Karpas-422 (cell line): ENCODE measurements around the gene TMEM117. TPM values are rescaled to one million over a fixed set of nuclear protein-coding genes. Genes with fewer than 3 reads are reported as not detected.
A peak's percentile ranks its signal among the peaks of the same experiment; 100 is the strongest.

ENCODE experiments used
- DNase-seq: peaks from one replicate; pipeline ENCODE4 v3.0.0-alpha.2; 2015
- H2AFZ ChIP-seq: fragments of 200-600 bp; sonication (generic); 2 replicates; pipeline ENCODE4 v1.6.1; 2014; ENCODE audit warnings: antibody characterized with exemption, low read length, mixed read lengths
- H3K27ac ChIP-seq: fragments of 200-600 bp; sonication (generic); 2 replicates; pipeline ENCODE4 v1.5.1; 2014; ENCODE audit warnings: mild to moderate bottlenecking, low read length, moderate library complexity
- H3K27me3 ChIP-seq: fragments of 200-600 bp; sonication (generic); 2 replicates; pipeline ENCODE4 v1.6.1; 2014; ENCODE audit warnings: low read length, mixed read lengths
- H3K36me3 ChIP-seq: fragments of 200-600 bp; sonication (generic); 2 replicates; pipeline ENCODE4 v1.6.1; 2014; ENCODE audit warnings: low read length, mixed read lengths; ENCODE audit not compliant: insufficient read depth
- H3K4me1 ChIP-seq: fragments of 200-600 bp; sonication (generic); 2 replicates; pipeline ENCODE4 v1.6.1; 2014; ENCODE audit warnings: mild to moderate bottlenecking, low read length, mixed read lengths
- H3K4me2 ChIP-seq: fragments of 200-600 bp; sonication (generic); 2 replicates; pipeline ENCODE4 v1.6.1; 2014; ENCODE audit warnings: low read length, low read depth, mild to moderate bottlenecking; ENCODE audit not compliant: poor library complexity, severe bottlenecking
- H3K4me3 ChIP-seq: fragments of 200-600 bp; sonication (generic); 2 replicates; pipeline ENCODE4 v1.5.1; 2014; ENCODE audit warnings: mild to moderate bottlenecking, antibody characterized with exemption, low read length, mixed read lengths
- H3K79me2 ChIP-seq: fragments of 200-600 bp; sonication (generic); 2 replicates; pipeline ENCODE4 v1.6.1; 2014; ENCODE audit warnings: mild to moderate bottlenecking, low read length, mixed read lengths
- H3K9ac ChIP-seq: fragments of 200-600 bp; sonication (generic); 2 replicates; pipeline ENCODE4 v1.6.0; 2014; ENCODE audit warnings: low read length
- H3K9me2 ChIP-seq: fragments of 200-600 bp; sonication (generic), shearing (Covaris generic); replicated peaks from 2 replicates; pipeline ENCODE4 v1.6.0; 2014; ENCODE audit warnings: mild to moderate bottlenecking, low read length, moderate library complexity; ENCODE audit not compliant: insufficient read depth
- H3K9me3 ChIP-seq: fragments of 300-700, 200-600 bp; sonication (generic); 2 replicates; pipeline ENCODE4 v1.6.1; 2014; ENCODE audit warnings: low read length, mixed read lengths
- H4K20me1 ChIP-seq: fragments of 200-600 bp; sonication (generic); 2 replicates; pipeline ENCODE4 v1.6.1; 2014; ENCODE audit warnings: mild to moderate bottlenecking, antibody characterized with exemption, low read length, low read depth; ENCODE audit not compliant: insufficient read depth
- total RNA-seq: library from RNA; depleted of rRNA; stranded (reverse); fragments of >200 nt; shearing (Covaris generic); gene quantifications from 2 replicates; pipeline ENCODE4 v1.2.3, GENCODE V29; 2014; ENCODE audit warnings: low replicate concordance

Gene TMEM117
- total RNA-seq, 1 experiment from 2014 or later = 13.3 TPM

DNA sequence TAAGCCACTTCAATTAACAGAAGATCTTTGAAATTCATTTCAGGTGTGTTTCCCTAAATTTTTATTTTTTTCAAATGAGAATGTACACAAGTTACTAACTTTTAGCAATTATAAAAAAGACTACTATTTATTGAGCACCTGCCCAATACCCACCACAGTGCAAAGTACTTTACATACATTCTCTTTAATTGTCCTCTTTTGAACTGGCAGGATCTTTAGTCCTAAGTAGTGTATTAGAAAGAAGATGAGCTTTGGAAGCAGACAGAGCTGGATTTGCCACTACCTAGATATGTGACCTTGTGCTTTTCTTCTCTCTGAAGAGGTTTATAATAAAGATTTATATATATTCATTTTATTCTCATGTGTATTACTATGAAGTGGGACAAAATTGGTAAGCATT lies 63.7 kb downstream of the TMEM117 start:
- H3K27ac ChIP-seq = no peak overlapping the region
- no peak overlapping the region for H3K4me3 ChIP-seq
- no peaks in the 10 kb centered on the region for H3K36me3 ChIP-seq
- H3K9me2 ChIP-seq = no peaks in the 10 kb centered on the region
- no peaks in the 10 kb centered on the region for H3K79me2 ChIP-seq
- H3K4me2 ChIP-seq = no peak overlapping the region
- H3K9ac ChIP-seq = no peak overlapping the region
- no peak overlapping the region for H2AFZ ChIP-seq
- H3K27me3 ChIP-seq = no peaks in the 10 kb centered on the region
- no peaks in the 10 kb centered on the region for H4K20me1 ChIP-seq
- no peaks in the 10 kb centered on the region for H3K9me3 ChIP-seq
- no peaks in the 10 kb centered on the region for H3K4me1 ChIP-seq
- DNase-seq = no peak

- Histone ChIP-seq H3K36me3 (no peaks in the 10 kb centered on the region), H3K4me1 (no peaks in the 10 kb centered on the region), H3K9me2 (no peaks in the 10 kb centered on the region), H3K4me3 (no peak overlapping the region), H3K27ac (no peak overlapping the region), H3K4me2 (no peak overlapping the region), H3K9me3 (no peaks in the 10 kb centered on the region), H3K79me2 (no peaks in the 10 kb centered on the region), H4K20me1 (no peaks in the 10 kb centered on the region), H3K27me3 (no peaks in the 10 kb centered on the region), H2AFZ (no peak overlapping the region), H3K9ac (no peak overlapping the region)
- DNase-seq = no peak
Observed at GRCh38 chr12:43903686-43904085, 67.8 kb downstream of the TMEM117 start.

DNA sequence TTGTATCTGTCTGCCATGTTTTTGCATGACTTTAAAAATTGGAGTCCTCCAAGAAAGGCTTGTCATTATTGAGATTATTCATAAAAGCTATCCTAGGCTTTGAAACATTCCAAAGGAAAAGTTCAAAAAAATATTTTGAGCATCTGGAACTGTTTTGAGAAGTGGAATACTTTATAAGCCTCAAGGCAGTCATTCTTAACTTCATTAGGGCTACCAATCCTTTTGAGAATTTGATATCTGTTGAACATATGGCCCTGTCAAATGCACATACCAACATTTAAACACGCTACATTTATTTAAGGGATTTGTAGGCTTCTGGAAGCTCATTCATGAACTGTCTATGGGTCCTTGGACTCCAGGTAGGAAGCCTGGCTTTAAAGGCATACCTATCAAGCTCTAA lies 77.0 kb downstream of the TMEM117 start:
- H3K4me1 ChIP-seq = no peaks in the 10 kb centered on the region
- no peaks in the 10 kb centered on the region for H3K36me3 ChIP-seq
- H3K79me2 ChIP-seq = no peaks in the 10 kb centered on the region
- no peak overlapping the region for H3K27ac ChIP-seq
- no peaks in the 10 kb centered on the region for H3K9me2 ChIP-seq
- H2AFZ ChIP-seq = no peak overlapping the region
- H4K20me1 ChIP-seq = peaks cover 4% of the 10 kb centered on the region; the same call in 1 of the 2 replicates
- no peaks in the 10 kb centered on the region for H3K9me3 ChIP-seq
- no peak overlapping the region for H3K4me2 ChIP-seq
- no peak for DNase-seq
- no peak overlapping the region for H3K4me3 ChIP-seq
- H3K27me3 ChIP-seq = 0 out of 2 replicates have a peak, but pooled peaks cover 1% of the 10 kb centered on the region
- H3K9ac ChIP-seq = no peak overlapping the region

GRCh38 chr12:43914391-43914790 lies 78.5 kb downstream of the TMEM117 start:
- Histone ChIP-seq H3K4me1 (no peaks in the 10 kb centered on the region), H3K9me3 (no peaks in the 10 kb centered on the region), H3K36me3 (no peaks in the 10 kb centered on the region), H3K27ac (no peak overlapping the region), H2AFZ (no peak overlapping the region), H3K79me2 (no peaks in the 10 kb centered on the region), H3K9ac (no peak overlapping the region), H3K27me3 (0 out of 2 replicates have a peak, but pooled peaks cover 2% of the 10 kb centered on the region), H3K4me2 (no peak overlapping the region), H3K9me2 (no peaks in the 10 kb centered on the region), H4K20me1 (peaks cover 4% of the 10 kb centered on the region), H3K4me3 (no peak overlapping the region)
- no peak for DNase-seq

- Histone ChIP-seq H3K4me3 (no peak overlapping the region), H2AFZ (no peak overlapping the region), H3K36me3 (no peaks in the 10 kb centered on the region), H4K20me1 (peaks cover 4% of the 10 kb centered on the region), H3K9me3 (no peaks in the 10 kb centered on the region), H3K9ac (no peak overlapping the region), H3K27ac (no peak overlapping the region), H3K27me3 (0 out of 2 replicates have a peak, but pooled peaks cover 2% of the 10 kb centered on the region), H3K4me1 (no peaks in the 10 kb centered on the region), H3K9me2 (no peaks in the 10 kb centered on the region), H3K79me2 (no peaks in the 10 kb centered on the region), H3K4me2 (no peak overlapping the region)
- DNase-seq = peak; percentile 57
Observed at GRCh38 chr12:43914923-43915468, 79.1 kb downstream of the TMEM117 start.

- 0 out of 2 replicates have a peak, but pooled peaks cover 2% of the 10 kb centered on the region for H3K27me3 ChIP-seq
- no peaks in the 10 kb centered on the region for H3K9me2 ChIP-seq
- no peak overlapping the region for H3K4me2 ChIP-seq
- no peak for DNase-seq
- H3K4me3 ChIP-seq = no peak overlapping the region
- no peak overlapping the region for H3K9ac ChIP-seq
- H4K20me1 ChIP-seq = peaks cover 4% of the 10 kb centered on the region
- H3K9me3 ChIP-seq = no peaks in the 10 kb centered on the region
- H3K36me3 ChIP-seq = no peaks in the 10 kb centered on the region
- no peaks in the 10 kb centered on the region for H3K79me2 ChIP-seq
- H2AFZ ChIP-seq = no peak overlapping the region
- no peak overlapping the region for H3K27ac ChIP-seq
- H3K4me1 ChIP-seq = no peaks in the 10 kb centered on the region
Observed at GRCh38 chr12:43917896-43918295, 82.0 kb downstream of the TMEM117 start.

- Histone ChIP-seq H3K36me3 (no peaks in the 10 kb centered on the region), H3K79me2 (no peaks in the 10 kb centered on the region), H3K4me3 (no peak overlapping the region), H3K4me2 (no peak overlapping the region), H3K9ac (no peak overlapping the region), H2AFZ (no peak overlapping the region), H3K4me1 (no peaks in the 10 kb centered on the region), H3K27me3 (0 out of 2 replicates have a peak, but pooled peaks cover 2% of the 10 kb centered on the region), H4K20me1 (no peaks in the 10 kb centered on the region; the same call in none of the 2 replicates), H3K9me2 (no peaks in the 10 kb centered on the region), H3K27ac (no peak overlapping the region), H3K9me3 (no peaks in the 10 kb centered on the region)
- DNase-seq = no peak
Observed at GRCh38 chr12:43921666-43922337, 85.9 kb downstream of the TMEM117 start.

- DNase-seq = no peak
- no peaks in the 10 kb centered on the region for H4K20me1 ChIP-seq
- no peaks in the 10 kb centered on the region for H3K9me3 ChIP-seq
- H3K27ac ChIP-seq = no peak overlapping the region
- no peak overlapping the region for H3K4me2 ChIP-seq
- H2AFZ ChIP-seq = no peak overlapping the region
- H3K9ac ChIP-seq = no peak overlapping the region
- no peaks in the 10 kb centered on the region for H3K4me1 ChIP-seq
- H3K79me2 ChIP-seq = no peaks in the 10 kb centered on the region
- H3K27me3 ChIP-seq = no peaks in the 10 kb centered on the region
- H3K36me3 ChIP-seq = no peaks in the 10 kb centered on the region
- H3K9me2 ChIP-seq = no peaks in the 10 kb centered on the region
- no peak overlapping the region for H3K4me3 ChIP-seq
Observed at GRCh38 chr12:43930032-43930431, 94.2 kb downstream of the TMEM117 start.
